Panc1 (cell line): ENCODE measurements around the gene CYSTM1. TPM values are rescaled to one million over a fixed set of nuclear protein-coding genes. Genes with fewer than 3 reads are reported as not detected.

Experiments
- ATAC-seq: fragments of 200-7000 bp; cut with Tn5 transposase; 2 replicates; pipeline ENCODE4 v1.9.1; 2020; ENCODE audit warnings: mild to moderate bottlenecking, moderate library complexity
- BruUV-seq: library from RNA; stranded (reverse); fragments of 400-500 nt; replicated peaks from 2 replicates; lab custom pipeline; 2021; lab: Mats Ljungman, UMichigan
- CTCF ChIA-PET: fragments of 300-600 bp; sonication (Branson Sonifier 250); formaldehyde crosslinking; loops from one replicate; lab custom pipeline; 2022; ENCODE audit warnings: antibody characterized with exemption; lab: Charles Lee
- POLR2A ChIA-PET: fragments of 300-600 bp; sonication (Branson Sonifier 250); formaldehyde crosslinking; loops from one replicate; lab custom pipeline; 2022; ENCODE audit warnings: antibody characterized with exemption; lab: Charles Lee
- DNase-seq: peaks from one replicate; pipeline ENCODE4 v3.0.0-alpha.2; 2010; ENCODE audit warnings: low read depth, low spot score
- H3K27ac ChIP-seq: 2 replicates; pipeline ENCODE4 v1.5.1; 2011; ENCODE audit warnings: mild to moderate bottlenecking, low read length, inconsistent platforms
- H3K27me3 ChIP-seq: fragments of 200-500 bp; sonication (Bioruptor generic); 2 replicates; pipeline ENCODE4 v1.6.0; 2014; ENCODE audit warnings: low read length, inconsistent platforms; ENCODE audit not compliant: control insufficient read depth, insufficient read depth
- H3K36me3 ChIP-seq: fragments of 200-500 bp; sonication (Bioruptor generic); 2 replicates; pipeline ENCODE4 v1.5.1; 2014; ENCODE audit warnings: inconsistent platforms, mild to moderate bottlenecking, low read length, moderate library complexity; ENCODE audit not compliant: control insufficient read depth, insufficient read depth
- H3K4me1 ChIP-seq: 2 replicates; pipeline ENCODE4 v1.5.1; 2011; ENCODE audit warnings: inconsistent platforms, mild to moderate bottlenecking, low read length, moderate library complexity; ENCODE audit not compliant: control insufficient read depth, insufficient read depth
- H3K4me3 ChIP-seq, 2 experiments: 2 replicates each; pipeline ENCODE4 v1.5.1; 2011 to 2012; ENCODE audit warnings: low read depth in 2 of 2, low read length in 2 of 2, mild to moderate bottlenecking in 2 of 2, inconsistent platforms in 1 of 2, moderate library complexity in 1 of 2
- H3K9me3 ChIP-seq: fragments of 200-500 bp; sonication (Bioruptor generic); 2 replicates; pipeline ENCODE4 v1.5.1; 2014; ENCODE audit warnings: low read depth, mild to moderate bottlenecking, inconsistent platforms, low read length, moderate library complexity; ENCODE audit not compliant: control insufficient read depth, insufficient read depth
- POLR2AphosphoS5 ChIP-seq: IDR thresholded peaks from 2 replicates; pipeline ENCODE4 v1.6.1; 2012; ENCODE audit warnings: mild to moderate bottlenecking, low read depth, low read length, moderate library complexity
- SIN3A ChIP-seq: IDR thresholded peaks from 2 replicates; pipeline ENCODE4 v1.6.1; 2012; ENCODE audit warnings: low read depth, mild to moderate bottlenecking, low read length, moderate library complexity, borderline replicate concordance; ENCODE audit not compliant: insufficient read depth
- TCF7L2 ChIP-seq: IDR thresholded peaks from 2 replicates; pipeline ENCODE4 v1.6.1; 2011; ENCODE audit warnings: mild to moderate bottlenecking, low read depth, low read length, inconsistent platforms
- in situ Hi-C: cut with HindIII; loops from 2 replicates; pipeline ENCODE4 v1.10.0; 2016; ENCODE audit warnings: low sequenced_read_pairs, low pct_unique_long_range_greater_than_20kb
- intact Hi-C: fragments of 100-400 bp; cut with micrococcal nuclease; formaldehyde crosslinking; loops from one replicate; pipeline ENCODE4 v1.10.0; 2022; ENCODE audit not compliant: unreplicated experiment
- total RNA-seq: library from RNA; stranded (reverse); gene quantifications from one replicate; pipeline ENCODE4 v1.2.1, GENCODE V29; 2021; ENCODE audit not compliant: unreplicated experiment
- TF ChIP-seq, protein P1 (sequence below): fragments of 450-650 bp; IDR thresholded peaks from 2 replicates; pipeline ENCODE4 v1.5.1; 2017; ENCODE audit warnings: mild to moderate bottlenecking
- TF ChIP-seq, protein P2 (sequence below), 2 experiments: IDR thresholded peaks; 2 replicates each; pipeline ENCODE4 v1.6.1; 2011 to 2012; ENCODE audit warnings: low read depth in 2 of 2, control low read depth in 1 of 2, low read length in 1 of 2, mild to moderate bottlenecking in 1 of 2, moderate library complexity in 1 of 2; ENCODE audit not compliant: insufficient read depth in 1 of 2

Gene CYSTM1
- total RNA-seq, 1 experiment from 2014 or later = 126 TPM

DNA sequence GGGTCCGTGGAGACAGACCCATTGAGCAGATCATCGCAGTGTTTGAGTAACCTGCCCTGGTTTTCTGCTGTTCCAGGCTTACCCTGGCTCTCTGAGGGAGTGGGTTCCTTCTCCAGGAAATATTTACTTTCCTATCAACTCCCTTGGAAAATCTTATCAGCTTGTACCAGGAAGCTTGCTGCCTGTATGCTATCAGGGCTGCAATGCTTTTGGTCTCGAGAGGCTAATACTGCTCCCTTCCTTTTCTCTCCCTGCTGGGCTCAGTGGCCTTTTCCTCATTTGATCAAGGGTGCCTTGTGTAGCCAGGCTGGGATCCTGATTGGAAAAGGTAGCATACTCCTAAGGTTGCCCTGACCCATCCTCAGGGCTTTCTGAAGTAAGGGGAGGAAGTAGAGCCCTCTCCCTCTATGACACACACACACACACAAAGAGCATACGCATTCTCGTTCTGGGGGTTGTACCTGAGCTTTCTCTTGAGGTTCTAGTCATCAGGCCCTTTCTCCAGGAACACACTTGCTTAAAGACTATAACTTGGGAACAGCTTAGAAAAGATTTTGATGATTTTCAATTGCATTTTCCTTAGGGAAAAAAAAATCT, 41.6 kb downstream of the CYSTM1 start:
- intact Hi-C loops = no loop called here
- H3K4me1 ChIP-seq = peaks cover 12% of the 10 kb centered on the region
- no peak overlapping the region for H3K27ac ChIP-seq
- no peak overlapping the region for H3K4me3 ChIP-seq
- no peak for DNase-seq
- no peaks in the 10 kb centered on the region for H3K36me3 ChIP-seq
- H3K27me3 ChIP-seq = no peaks in the 10 kb centered on the region
- TF ChIP-seq, protein P1, sequence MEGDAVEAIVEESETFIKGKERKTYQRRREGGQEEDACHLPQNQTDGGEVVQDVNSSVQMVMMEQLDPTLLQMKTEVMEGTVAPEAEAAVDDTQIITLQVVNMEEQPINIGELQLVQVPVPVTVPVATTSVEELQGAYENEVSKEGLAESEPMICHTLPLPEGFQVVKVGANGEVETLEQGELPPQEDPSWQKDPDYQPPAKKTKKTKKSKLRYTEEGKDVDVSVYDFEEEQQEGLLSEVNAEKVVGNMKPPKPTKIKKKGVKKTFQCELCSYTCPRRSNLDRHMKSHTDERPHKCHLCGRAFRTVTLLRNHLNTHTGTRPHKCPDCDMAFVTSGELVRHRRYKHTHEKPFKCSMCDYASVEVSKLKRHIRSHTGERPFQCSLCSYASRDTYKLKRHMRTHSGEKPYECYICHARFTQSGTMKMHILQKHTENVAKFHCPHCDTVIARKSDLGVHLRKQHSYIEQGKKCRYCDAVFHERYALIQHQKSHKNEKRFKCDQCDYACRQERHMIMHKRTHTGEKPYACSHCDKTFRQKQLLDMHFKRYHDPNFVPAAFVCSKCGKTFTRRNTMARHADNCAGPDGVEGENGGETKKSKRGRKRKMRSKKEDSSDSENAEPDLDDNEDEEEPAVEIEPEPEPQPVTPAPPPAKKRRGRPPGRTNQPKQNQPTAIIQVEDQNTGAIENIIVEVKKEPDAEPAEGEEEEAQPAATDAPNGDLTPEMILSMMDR = no peak
- TF ChIP-seq, protein P2, sequence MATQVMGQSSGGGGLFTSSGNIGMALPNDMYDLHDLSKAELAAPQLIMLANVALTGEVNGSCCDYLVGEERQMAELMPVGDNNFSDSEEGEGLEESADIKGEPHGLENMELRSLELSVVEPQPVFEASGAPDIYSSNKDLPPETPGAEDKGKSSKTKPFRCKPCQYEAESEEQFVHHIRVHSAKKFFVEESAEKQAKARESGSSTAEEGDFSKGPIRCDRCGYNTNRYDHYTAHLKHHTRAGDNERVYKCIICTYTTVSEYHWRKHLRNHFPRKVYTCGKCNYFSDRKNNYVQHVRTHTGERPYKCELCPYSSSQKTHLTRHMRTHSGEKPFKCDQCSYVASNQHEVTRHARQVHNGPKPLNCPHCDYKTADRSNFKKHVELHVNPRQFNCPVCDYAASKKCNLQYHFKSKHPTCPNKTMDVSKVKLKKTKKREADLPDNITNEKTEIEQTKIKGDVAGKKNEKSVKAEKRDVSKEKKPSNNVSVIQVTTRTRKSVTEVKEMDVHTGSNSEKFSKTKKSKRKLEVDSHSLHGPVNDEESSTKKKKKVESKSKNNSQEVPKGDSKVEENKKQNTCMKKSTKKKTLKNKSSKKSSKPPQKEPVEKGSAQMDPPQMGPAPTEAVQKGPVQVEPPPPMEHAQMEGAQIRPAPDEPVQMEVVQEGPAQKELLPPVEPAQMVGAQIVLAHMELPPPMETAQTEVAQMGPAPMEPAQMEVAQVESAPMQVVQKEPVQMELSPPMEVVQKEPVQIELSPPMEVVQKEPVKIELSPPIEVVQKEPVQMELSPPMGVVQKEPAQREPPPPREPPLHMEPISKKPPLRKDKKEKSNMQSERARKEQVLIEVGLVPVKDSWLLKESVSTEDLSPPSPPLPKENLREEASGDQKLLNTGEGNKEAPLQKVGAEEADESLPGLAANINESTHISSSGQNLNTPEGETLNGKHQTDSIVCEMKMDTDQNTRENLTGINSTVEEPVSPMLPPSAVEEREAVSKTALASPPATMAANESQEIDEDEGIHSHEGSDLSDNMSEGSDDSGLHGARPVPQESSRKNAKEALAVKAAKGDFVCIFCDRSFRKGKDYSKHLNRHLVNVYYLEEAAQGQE (IDR thresholded peaks at IDR 0.05; ENCODE audit: insufficient read depth in 1 of 2, low read depth in 2 of 2, low read length in 1 of 2) = no peak
- TF ChIP-seq SIN3A = no peak
- TF ChIP-seq TCF7L2 = no peak
- no peak for TF ChIP-seq POLR2AphosphoS5
- ChIA-PET POLR2A (no interaction called here), CTCF (no interaction called here)
- ATAC-seq = no peak
- H3K9me3 ChIP-seq = no peaks in the 10 kb centered on the region
- in situ Hi-C loops = no loop called here
- BruUV-seq = no TSS peak

DNA sequence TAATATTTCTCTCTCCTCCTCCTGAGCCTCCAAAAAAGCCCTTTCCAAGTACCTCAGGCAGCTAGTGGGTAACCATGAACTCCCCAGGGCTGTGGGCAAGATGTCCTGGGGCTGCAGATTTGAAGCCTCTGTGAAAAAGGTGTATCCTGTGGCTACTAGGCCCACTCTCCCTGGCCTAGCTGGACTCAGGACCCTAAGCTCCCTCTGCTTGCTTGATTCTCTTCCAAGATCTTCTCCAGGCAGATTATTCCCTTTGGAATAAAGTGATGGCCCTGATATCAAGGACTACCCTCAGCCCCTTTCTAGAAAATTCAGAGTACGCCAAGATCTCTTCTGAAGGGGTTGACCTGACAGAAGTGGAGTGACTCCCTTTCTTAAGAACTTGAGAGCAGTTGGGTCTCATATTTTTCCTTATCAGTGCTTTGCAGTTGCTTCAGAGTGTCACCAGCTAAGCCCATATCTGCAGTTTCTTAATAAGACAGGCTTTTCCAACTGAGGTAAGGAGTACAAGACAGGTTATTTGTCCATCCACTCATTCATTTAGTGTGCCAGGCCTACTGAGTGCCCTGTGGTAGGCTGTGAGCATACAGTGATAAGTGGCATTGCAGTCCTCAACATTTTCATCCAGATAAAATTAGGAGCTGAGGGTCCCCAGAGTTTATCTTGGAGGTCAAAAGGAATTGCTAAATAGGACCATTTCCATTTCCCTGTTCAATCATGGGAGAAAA, 42.5 kb downstream of the CYSTM1 start:
- in situ Hi-C loops (no loop called here), intact Hi-C loops (no loop called here)
- no peaks in the 10 kb centered on the region for H3K36me3 ChIP-seq
- CTCF ChIA-PET = no interaction called here
- TF ChIP-seq POLR2AphosphoS5 = no peak
- no TSS peak for BruUV-seq
- no peaks in the 10 kb centered on the region for H3K9me3 ChIP-seq
- no peaks in the 10 kb centered on the region for H3K27me3 ChIP-seq
- H3K4me3 ChIP-seq = no peak overlapping the region
- DNase-seq = no peak
- no peak for ATAC-seq
- no peak overlapping the region for H3K27ac ChIP-seq
- POLR2A ChIA-PET = no interaction called here
- H3K4me1 ChIP-seq = peaks cover 12% of the 10 kb centered on the region
